Peyer's patch (tissue), 4 donors: ENCODE data around the gene BTBD6.

Experiments
- CTCF ChIP-seq, 6 experiments: fragments of 450-650 bp in 4 of 6; fragments of 200-600 bp in 2 of 6; sonication (generic) in 1 of 6; IDR thresholded peaks; one replicate each; pipeline ENCODE4 v1.5.1; 2017 to 2019; ENCODE audit warnings: antibody characterized with exemption in 6 of 6, mild to moderate bottlenecking in 3 of 6, moderate library complexity in 1 of 6
- POLR2A ChIP-seq, 2 donors: fragments of 450-650 bp; IDR thresholded peaks; one replicate each; pipeline ENCODE4 v1.5.1; 2017; ENCODE audit warnings: antibody characterized with exemption in 2 of 2, mild to moderate bottlenecking in 2 of 2, moderate library complexity in 2 of 2

GRCh38 chr14:105212541-105213300 lies 35.6 kb upstream of the BTBD6 start:
- TF ChIP-seq CTCF (IDR thresholded peaks at IDR 0.05) (no peak), POLR2A (IDR thresholded peaks at IDR 0.05) (no peak)
